Endothelial cell (in vitro differentiated cells): Measurements from ENCODE around the gene PACSIN3. TPM values are rescaled to one million over a fixed set of nuclear protein-coding genes. Genes with fewer than 3 reads are reported as not detected.

Source experiments
- DNase-seq: peaks from one replicate; pipeline ENCODE4 v3.0.0; 2021; ENCODE audit warnings: low spot score
- H3K27ac Mint-ChIP-seq: one replicate; pipeline ENCODE4 v1.8.0; 2021; ENCODE audit warnings: mixed read lengths, inconsistent platforms; ENCODE audit not compliant: unreplicated experiment
- H3K27me3 Mint-ChIP-seq: one replicate; pipeline ENCODE4 v1.8.0; 2021; ENCODE audit warnings: mild to moderate bottlenecking, moderate library complexity, mixed read lengths, inconsistent platforms; ENCODE audit not compliant: unreplicated experiment
- H3K36me3 Mint-ChIP-seq: one replicate; pipeline ENCODE4 v1.8.0; 2021; ENCODE audit warnings: mild to moderate bottlenecking, low read depth, mixed read lengths, inconsistent platforms; ENCODE audit not compliant: unreplicated experiment
- H3K4me1 Mint-ChIP-seq: one replicate; pipeline ENCODE4 v1.8.0; 2021; ENCODE audit warnings: mild to moderate bottlenecking, mixed read lengths, inconsistent platforms; ENCODE audit not compliant: unreplicated experiment
- H3K4me3 Mint-ChIP-seq: one replicate; pipeline ENCODE4 v1.8.0; 2021; ENCODE audit warnings: mild to moderate bottlenecking, mixed read lengths, inconsistent platforms; ENCODE audit not compliant: unreplicated experiment
- H3K9me3 Mint-ChIP-seq: one replicate; pipeline ENCODE4 v1.8.0; 2021; ENCODE audit warnings: mixed read lengths, inconsistent platforms; ENCODE audit not compliant: unreplicated experiment
- CTCF ChIP-seq: fragments of 200-600 bp; sonication (generic); IDR thresholded peaks from one replicate; pipeline ENCODE4 v1.5.0; 2021; ENCODE audit warnings: antibody characterized with exemption; ENCODE audit not compliant: unreplicated experiment
- total RNA-seq: library from RNA; stranded (reverse); fragmentation: NEBNext Ultra II Directional; extraction: Animal tissue kit (Norgen Biotek cat#: 25700); gene quantifications from one replicate; pipeline ENCODE4 v1.2.1, GENCODE V29; 2021; ENCODE audit not compliant: unreplicated experiment

Gene PACSIN3
- total RNA-seq, 1 donor from 2014 or later = 10.7 TPM

GRCh38 chr11:47183031-47183856 is 3.0 kb downstream of the PACSIN3 start:
- no peak overlapping the region for H3K27ac Mint-ChIP-seq
- H3K4me1 Mint-ChIP-seq = no peaks in the 10 kb centered on the region
- no peak for DNase-seq
- no peak for TF ChIP-seq CTCF
- H3K27me3 Mint-ChIP-seq = peaks cover 4% of the 10 kb centered on the region
- H3K36me3 Mint-ChIP-seq = no peaks in the 10 kb centered on the region
- H3K9me3 Mint-ChIP-seq = no peaks in the 10 kb centered on the region
- peak overlapping the region; percentile 31 for H3K4me3 Mint-ChIP-seq

- Mint-ChIP-seq H3K36me3 (no peaks in the 10 kb centered on the region), H3K4me3 (no peak overlapping the region), H3K27ac (no peak overlapping the region), H3K4me1 (peaks cover 6% of the 10 kb centered on the region), H3K9me3 (no peaks in the 10 kb centered on the region), H3K27me3 (peaks cover 6% of the 10 kb centered on the region)
- TF ChIP-seq CTCF = no peak
- DNase-seq = no peak
Measured at GRCh38 chr11:47182380-47182779, 3.9 kb downstream of the PACSIN3 start.

GRCh38 chr11:47181271-47181670 is 5.0 kb downstream of the PACSIN3 start:
- no peak for DNase-seq
- no peaks in the 10 kb centered on the region for H3K9me3 Mint-ChIP-seq
- no peak overlapping the region for H3K4me3 Mint-ChIP-seq
- TF ChIP-seq CTCF = no peak
- peaks cover 9% of the 10 kb centered on the region for H3K4me1 Mint-ChIP-seq
- no peaks in the 10 kb centered on the region for H3K36me3 Mint-ChIP-seq
- peaks cover 11% of the 10 kb centered on the region for H3K27me3 Mint-ChIP-seq
- H3K27ac Mint-ChIP-seq = no peak overlapping the region

GRCh38 chr11:47180006-47180787 is 6.0 kb downstream of the PACSIN3 start:
- Mint-ChIP-seq H3K9me3 (no peaks in the 10 kb centered on the region), H3K27me3 (peaks cover 18% of the 10 kb centered on the region), H3K4me1 (peaks cover 19% of the 10 kb centered on the region), H3K4me3 (no peak overlapping the region), H3K27ac (peak overlapping the region; percentile 57), H3K36me3 (peaks cover 5% of the 10 kb centered on the region)
- no peak for DNase-seq
- TF ChIP-seq CTCF = no peak

- H3K27ac Mint-ChIP-seq = peak overlapping the region; percentile 57
- H3K9me3 Mint-ChIP-seq = no peaks in the 10 kb centered on the region
- H3K36me3 Mint-ChIP-seq = peaks cover 5% of the 10 kb centered on the region
- peak; percentile 67 for DNase-seq
- no peak overlapping the region for H3K4me3 Mint-ChIP-seq
- H3K4me1 Mint-ChIP-seq = peaks cover 19% of the 10 kb centered on the region
- peaks cover 18% of the 10 kb centered on the region for H3K27me3 Mint-ChIP-seq
- TF ChIP-seq CTCF = peak; percentile 65
Measured at GRCh38 chr11:47179655-47179991, 6.6 kb downstream of the PACSIN3 start.
